KG1 (cell line): ENCODE results near the gene APBB2.

Source experiments
- DNase-seq: peaks from one replicate; lab custom pipeline; 2025; lab: John Stamatoyannopoulos, UW

Gene APBB2

DNA sequence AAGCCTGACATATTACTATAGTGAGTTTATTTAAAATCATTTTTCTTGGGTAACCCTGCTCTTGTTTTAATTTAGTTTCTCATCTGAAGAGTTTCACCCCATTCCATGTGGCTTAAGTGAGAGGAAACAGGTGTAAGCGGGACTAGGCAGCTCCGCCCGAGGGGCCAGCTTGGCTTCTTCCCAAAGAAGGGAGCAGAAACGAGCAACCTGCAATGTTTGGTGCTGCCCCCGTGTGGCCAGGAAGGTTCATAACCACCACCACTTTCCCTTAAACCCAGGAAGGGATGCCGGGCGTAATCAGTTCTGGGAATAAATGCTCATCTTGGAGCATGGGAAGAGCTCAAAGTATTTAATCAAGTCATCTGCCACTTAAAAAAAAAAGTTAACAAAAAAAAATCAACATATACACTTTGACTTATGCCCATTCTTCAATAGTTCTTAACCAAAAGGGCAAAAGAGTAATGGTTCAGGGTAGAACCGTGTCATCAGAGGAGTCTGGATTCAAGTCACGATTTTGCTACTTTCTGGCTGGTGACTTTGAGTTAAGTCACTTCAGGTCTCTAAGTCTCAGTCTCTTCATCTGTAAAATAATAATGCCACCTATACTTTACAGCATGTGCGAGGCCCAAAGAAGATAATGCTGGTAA lies 316.7 kb downstream of the APBB2 start:
- DNase-seq = peak; percentile 18

DNA sequence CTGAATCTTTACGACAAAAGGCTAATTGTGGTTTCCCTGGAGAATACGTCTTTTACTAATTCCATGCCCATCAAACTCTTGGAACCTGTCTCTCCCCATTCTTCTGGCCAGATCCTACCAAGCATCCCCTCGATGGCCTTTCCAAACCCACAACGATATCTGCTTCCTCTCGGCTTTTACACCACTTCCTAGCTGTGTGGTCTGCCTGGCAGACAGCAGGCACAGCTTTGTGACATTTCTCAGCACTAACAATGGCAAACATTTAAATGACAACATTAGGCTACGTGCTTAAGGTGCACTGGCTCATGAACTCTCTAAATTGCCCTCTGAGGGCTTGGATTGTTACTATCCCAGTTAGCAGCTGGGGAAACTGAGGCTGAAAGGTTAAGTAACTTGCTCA lies 323.6 kb downstream of the APBB2 start:
- DNase-seq = no peak

DNA sequence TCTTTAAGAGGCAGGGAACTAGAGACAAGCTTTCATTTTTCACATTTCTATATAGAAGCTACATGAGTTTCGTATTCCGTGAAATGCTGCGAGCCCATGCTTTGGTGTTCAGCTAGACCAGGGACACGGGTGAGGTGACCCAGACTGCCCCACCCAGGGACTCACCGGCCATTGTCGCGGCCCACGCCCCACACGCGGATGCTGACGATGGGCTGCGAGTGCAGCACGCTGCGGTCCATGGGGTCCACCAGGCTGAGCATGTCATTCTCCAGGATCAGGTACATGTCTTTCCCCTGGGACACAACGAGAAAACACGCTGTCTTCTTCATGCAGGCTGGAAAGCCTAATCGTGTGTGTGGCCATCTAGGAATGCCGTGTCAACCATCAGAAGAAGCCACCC lies 324.1 kb downstream of the APBB2 start:
- no peak for DNase-seq

DNA sequence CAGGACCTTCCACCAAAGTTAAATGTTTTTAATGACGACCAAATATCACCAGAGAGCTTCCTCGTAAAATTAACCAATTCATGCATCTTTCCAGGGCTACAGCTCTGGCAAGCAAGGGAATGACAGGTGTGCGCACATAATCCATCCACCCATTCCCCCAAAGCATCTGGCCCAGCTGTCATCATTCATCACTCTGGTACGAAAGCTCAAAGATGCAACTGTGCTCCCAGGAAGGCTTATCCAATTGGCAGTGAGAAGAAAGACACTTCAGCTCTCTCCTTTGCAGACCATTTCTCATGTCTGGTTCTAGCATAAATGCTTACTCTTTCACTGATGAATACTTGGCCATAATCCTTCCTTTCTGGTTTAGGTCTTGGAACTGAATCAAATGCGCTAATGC lies 325.4 kb downstream of the APBB2 start:
- no peak for DNase-seq

DNA sequence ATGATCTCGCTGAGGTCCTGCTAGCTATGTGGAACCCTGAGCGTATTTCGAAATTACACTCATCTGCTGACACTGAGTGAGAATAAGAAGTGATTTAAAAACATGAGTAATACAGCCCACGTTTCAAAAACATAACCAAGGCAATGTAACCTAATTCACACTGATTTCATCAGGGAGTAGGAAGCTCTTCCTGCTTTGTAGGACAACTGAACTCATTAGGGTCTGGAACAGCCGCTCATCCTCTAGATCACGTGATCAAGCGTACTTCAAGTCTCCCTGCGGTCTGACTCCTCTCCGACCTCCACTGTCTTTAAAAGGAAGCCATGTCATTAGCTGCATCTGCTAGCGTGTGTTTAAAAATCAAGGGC lies 326.6 kb downstream of the APBB2 start:
- DNase-seq = no peak

DNA sequence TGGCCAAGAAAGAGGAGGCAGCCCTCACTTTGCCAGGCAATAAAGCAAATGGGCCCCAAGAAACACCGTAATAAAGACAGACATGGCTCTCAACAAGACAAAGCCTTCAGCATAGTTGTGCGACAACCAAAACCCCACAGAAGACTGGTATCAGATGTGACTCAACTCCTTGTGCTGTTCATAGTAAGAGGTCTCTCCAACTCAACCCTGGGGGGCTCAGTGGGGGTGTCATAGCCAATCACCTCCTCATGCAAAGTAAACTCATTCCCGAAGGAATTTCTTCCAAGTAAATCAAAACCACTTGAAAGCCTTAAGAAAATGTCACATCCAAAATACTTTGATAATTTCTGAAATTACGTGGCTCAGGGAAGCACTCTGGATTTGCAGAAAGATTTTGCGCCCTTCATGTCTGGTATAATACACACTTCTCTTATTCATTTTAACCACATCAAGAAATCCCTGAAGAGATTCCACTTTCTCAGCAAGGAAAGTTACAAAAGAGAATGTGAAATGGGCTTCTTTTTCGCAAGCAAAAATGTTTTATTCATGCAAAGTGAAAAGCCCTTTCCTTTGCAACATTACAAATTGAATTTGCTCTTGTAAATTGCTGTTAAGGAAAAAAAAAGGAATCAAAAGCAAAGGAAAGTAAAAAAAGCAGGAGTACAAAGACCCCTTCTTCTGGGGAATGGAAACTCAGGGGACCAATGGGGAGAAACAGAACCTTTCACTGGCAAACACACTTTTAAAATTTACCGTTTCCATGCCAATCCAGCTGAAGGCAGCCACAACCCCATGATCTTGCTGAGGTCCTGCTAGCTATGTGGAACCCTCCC lies 327.2 kb downstream of the APBB2 start:
- no peak for DNase-seq

DNA sequence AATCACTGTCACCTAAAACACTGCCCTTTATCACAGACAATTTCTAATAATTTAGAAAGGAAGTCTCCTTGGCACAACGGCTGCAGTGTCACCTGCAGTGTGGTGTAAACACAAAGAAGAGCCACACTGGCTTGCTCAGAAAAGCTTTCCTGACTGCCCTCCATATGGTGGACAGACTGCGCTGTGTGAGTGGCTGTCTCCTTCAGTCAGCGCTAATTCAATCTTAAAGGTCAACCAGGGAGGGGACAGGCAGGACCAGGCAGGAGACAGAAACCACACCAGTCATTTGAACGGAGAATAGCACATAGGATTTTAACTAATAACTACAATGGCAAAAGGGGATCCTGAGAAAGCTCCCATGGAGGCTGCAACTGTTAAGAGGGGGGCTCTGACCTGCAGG lies 332.5 kb downstream of the APBB2 start:
- DNase-seq = no peak

DNA sequence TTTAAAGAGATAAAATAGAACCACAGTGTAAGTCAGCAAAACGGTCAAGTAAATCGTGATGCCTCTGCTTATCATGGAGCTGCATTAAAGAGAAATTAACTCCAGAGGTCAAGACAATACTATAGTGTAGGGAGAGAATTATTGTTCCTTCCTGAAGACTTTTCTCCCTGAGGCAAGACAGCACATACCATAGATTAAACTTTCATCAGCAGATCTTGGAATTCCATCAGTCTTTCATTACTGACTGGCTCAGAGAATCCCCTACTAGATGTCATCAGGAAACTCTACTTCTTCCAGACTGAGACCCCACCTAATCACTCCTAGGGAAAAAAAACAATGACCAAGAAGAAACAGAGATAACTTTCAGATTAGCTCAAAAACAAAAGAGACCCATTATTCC lies 333.2 kb downstream of the APBB2 start:
- DNase-seq = no peak

DNA sequence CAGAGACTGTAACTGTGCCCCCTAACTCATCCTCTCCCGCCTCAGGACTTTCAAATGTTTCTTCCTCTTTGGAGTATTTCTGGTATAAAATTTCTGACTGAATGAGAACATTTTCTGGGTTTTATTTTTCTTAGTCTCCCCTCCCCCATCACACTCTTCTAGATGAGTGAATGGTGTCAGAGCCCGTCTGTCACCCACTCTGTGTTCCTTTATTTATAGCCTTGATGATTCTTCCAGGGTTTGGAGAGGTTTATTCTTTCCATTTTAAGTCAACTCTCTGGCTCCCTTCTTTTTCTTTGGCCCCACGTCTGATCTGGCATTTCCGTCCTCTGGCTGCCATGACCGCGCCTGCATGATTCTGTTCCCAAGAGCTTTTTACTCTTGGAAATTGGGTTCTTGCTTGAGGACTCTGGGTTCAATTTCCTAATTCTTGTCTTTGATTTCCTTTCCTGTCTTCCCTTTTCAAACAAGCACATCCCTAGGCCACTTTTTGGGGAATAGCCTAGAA lies 335.7 kb downstream of the APBB2 start:
- DNase-seq = no peak

DNA sequence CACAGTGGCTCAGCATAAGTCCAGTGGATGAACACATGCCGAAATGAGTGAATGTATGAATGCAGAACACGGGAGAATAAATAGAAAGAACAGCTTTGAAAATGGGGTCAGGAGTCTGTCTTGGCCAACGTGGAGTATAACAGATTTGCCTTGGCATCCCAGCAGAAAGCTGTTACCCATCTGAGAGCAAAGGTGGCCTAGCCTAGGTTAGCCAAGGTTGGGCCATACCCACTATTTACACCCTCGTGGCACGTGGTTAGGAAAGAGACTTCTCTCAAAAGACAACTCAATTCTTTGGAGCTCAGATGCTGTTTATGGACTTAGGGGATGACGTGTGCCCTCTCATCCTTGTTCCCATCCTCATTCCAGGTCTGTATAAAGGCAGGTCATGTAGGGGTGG lies 337.3 kb downstream of the APBB2 start:
- no peak for DNase-seq

DNA sequence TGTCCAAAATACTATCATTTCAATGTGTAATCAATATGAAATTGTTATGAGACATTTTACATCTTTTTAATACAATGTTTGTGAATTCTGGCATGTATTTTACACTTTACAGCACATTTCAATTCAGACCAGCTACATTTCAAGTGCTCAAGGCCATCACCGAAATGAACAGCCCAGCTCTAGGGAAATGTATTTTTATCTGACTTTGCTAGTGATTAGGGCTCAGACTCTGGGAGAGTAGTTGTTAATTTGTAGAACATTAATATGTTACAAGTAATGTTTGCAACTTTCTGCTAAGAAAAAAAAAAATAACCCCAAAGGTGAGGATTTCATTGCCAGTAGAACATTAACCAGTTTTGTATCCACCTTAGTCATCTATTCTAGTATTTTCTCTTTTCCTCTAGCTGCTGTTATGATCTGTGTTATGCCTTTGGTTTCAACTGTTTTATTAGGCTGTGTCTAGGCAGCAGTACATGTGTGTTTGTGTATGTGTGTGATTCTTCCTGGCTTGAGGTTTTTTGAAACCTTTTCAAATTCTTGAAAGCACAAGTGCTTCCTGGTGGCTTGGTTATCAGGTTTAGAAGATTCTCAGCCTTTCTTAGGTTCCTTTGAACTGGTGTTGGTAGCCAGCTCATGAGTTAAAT lies 338.7 kb downstream of the APBB2 start:
- no peak for DNase-seq

DNA sequence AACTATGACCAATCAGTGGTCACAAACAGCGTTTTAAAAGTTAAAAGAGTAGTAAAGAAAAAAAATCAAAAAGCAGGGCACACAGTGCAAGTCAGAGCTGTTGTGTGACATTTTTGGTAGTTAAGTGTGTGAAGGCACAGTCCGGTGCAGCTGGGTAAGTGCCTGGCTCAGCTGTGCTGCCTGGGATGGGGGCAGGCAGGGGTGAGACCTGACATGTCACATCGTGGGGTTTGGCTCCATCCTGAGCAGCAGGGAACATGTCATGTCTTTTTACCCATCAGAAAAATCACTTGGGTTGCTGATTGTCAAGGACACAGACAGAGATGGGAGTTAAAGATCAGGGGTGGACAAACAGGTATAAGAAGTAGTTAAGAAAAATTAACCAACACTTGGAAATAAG lies 339.4 kb downstream of the APBB2 start:
- no peak for DNase-seq

DNA sequence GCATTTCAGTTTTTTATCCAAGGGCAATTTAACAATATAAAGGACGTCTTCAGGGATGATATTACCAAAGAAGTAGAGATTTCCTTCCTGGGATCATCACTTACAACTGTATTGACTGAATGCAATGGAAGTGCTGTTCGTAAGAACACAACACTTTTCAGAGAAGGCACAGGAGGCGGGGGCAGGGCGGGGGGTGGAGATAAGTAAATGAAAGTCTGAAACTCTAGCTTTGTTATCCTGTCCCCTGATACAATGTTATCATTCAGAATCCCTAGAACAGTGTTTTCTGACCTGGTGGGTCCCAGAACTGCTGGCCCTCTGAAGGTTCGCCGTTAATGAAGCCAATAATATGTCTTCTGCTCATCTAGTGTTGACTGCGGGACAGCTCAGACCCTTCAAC lies 340.0 kb downstream of the APBB2 start:
- DNase-seq = no peak

DNA sequence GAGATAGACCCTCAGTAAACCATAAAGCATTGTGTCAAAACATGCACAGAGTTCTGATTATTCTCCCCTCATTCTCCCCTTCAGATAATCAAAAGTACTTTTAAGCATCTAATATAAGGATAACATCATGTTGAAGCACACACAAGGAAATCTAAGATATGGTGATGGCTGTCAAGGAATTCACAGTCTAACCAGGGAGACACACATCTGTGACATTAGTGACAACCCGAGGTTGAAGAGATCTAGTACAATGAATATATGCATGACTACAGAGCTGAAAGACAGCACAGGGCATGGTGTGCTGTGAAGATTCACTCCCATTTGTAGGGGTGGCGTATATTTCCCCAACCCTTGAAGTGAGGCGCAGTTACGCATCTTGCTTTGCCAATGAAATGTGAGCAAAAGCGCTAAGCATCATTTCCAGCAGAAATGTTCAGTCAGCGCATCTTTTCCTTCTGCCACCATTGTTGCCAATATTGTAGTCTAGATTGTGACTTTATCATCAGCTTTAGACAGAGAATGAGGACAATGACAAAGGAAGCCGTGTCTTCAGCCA lies 342.6 kb downstream of the APBB2 start:
- DNase-seq = no peak

DNA sequence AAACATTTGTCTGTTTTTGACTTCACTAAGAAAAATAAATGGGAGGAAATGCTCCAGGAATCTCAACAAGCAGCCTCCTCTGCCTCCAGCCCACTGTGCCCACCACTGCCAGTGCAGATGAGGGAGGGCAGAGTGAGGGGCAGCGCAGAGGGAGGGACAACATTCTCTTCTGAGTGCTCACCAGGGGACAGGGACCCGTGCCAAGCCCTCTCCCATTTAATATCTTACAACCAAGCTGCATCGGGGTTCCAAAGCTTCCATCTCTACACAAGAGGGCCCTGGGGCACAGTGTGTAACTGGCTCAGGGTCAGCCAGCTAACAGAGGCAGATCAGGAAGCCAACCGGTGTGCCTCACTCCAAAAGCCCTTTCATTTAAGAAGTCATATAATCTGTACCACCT lies 344.2 kb downstream of the APBB2 start:
- no peak for DNase-seq

DNA sequence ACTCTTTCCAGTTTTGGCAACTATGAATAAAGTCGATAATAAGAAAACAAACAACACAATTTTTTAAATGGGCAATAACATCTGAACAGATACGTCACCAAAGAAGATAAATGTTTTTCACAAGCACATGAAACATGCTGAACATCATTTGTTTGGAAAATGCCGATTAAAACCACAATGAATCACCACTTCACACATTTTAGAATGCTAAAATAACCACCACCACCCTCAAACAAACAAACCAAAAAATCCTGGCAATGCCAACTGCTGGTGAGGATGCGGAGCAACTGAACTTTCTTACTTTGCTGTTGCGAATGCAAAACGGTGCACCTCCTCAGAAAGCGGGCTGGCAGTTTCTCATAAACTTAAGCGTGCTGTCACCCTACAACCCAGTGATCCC lies 348.6 kb downstream of the APBB2 start:
- no peak for DNase-seq

DNA sequence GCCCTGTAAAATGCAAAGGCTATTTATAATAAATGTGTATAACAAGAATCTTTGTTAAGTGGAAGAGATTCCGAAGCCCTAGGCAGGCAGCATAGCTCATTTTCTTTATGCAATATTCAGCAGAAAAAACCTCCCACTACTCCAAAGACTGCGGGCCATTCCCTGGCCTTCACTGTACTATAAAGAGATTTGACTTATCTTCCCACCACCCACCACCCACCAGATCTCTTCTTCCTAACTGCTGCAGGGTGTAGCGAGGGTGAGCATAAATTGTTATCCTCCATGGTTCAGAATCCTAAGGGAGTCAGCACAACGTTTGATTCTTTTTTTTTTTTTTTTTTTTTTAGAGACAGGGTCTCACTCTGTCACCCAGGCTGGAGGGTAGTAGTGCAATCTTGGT lies 349.8 kb downstream of the APBB2 start:
- DNase-seq = no peak

DNA sequence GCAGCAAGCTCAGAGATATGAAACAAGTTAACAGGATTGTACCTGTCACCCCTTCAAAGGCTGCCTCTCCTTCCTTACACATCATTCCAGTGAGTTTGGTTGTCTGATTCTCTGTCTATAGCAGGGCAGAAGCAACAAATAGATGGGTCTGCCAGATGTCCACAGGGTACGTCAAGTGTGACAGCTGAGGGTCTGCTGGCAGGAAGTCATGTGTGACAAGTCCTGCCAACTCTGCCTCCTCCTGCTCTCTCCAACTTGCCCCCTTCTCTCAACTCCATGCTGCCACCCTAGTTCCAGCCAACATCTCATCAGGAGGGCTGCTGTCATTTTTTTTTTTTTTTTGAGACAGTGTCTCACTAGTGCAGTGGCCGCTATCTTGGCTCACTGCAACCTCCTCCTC lies 355.4 kb downstream of the APBB2 start:
- no peak for DNase-seq

DNA sequence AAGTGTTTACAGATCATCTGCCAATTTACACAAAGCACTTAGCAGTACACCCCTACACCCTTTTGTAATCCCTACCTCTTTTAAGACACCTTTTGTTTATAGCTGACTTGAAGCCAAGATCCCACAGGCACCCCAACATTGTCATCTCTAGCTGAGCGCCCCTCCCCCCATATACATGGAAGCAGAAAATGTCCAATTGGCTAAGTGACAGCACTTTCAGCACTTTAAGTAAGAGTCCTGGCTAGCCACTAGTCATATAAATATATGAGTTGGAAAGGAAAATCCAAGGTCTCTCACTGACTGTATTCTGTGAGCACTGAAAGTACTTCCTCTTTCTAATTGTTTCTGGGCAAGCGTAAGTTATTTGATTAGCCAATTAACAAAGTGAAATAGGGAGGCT lies 356.4 kb downstream of the APBB2 start:
- peak; percentile 3 for DNase-seq

DNA sequence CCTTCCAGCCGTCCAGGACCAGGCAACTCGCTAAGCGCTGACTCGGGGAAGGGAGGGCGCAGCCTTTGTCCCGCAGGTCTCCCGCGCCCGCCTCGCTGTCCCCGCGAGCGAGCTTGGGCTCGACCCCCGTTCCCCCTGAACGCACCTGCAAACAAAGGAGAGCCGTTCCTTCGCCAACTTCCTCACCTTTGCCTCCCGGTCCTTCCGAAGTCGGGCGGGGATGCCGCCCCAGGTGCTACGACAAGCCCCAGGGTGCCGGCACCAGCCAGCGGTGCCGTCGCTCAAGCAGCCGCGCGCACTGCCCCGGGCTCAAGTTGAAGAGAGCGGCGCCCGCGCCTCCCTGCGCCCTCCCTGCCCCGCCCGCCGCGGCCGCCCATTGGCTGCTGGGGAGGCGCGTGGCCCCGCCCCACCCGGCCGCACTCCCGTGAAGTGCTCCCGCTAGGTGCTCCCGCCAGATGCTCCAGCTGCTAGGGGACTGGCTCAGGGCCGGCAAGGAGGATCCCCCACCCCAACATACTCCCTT lies 357.4 kb downstream of the APBB2 start:
- DNase-seq = no peak

DNA sequence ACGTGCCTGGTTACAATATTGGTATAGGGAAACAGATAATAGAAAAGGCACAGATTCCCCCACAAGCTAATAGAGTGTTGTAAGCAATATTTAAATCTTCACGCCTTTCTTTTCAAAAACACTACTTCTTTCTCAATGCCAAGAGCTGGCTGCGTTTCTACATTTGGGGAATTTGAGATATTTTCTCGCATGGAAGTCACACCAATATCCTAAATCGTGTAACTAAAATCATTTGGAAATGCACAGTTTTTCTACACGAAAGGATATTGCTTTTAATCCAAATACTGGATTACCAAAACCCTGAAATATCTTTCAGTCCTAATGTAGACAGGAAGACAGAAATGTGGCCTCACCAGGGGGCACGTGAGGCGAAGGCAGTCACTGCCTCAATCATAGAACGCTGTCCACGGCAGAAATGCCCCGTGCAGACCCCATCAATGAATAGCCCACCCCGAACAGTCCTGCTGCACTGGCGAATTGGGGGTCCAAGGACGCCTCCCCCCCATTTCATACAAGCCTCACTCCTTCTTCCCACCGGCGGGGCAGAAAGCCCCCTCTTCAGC lies 358.0 kb downstream of the APBB2 start:
- no peak for DNase-seq

DNA sequence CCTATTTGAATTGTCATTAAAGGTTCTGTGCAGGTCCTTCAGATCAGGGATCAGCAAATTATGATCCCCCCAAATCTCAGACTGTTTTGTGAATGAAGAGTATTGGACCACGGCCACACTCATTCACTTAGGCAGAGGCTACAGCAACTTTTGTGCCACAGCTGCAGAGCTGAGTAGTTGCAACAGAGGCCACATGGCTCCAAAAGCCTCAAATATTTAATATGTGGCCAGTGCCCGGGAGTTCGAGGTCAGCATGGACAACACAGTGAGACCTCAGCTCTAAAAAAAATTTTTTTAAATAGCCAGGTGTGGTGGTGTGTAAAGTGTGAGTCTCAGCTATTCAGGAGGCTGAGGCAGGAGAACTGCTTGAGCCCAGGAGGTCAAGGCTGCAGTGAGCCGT lies 363.8 kb downstream of the APBB2 start:
- no peak for DNase-seq
